Loucy (cell line): ENCODE results near the gene BACE2.

Source experiments
- EZH2phosphoT487 ChIP-seq: fragments of 200-600 bp; IDR thresholded peaks from 2 replicates; pipeline ENCODE4 v1.6.1; 2018; ENCODE audit warnings: antibody characterized with exemption, mild to moderate bottlenecking, moderate library complexity, borderline replicate concordance
- TF ChIP-seq, protein P1 (sequence below): fragments of 200-600 bp; sonication (generic); conservative IDR thresholded peaks from 2 replicates; pipeline ENCODE4 v1.5.1; 2014; ENCODE audit warnings: mild to moderate bottlenecking, antibody characterized with exemption, low read length

DNA sequence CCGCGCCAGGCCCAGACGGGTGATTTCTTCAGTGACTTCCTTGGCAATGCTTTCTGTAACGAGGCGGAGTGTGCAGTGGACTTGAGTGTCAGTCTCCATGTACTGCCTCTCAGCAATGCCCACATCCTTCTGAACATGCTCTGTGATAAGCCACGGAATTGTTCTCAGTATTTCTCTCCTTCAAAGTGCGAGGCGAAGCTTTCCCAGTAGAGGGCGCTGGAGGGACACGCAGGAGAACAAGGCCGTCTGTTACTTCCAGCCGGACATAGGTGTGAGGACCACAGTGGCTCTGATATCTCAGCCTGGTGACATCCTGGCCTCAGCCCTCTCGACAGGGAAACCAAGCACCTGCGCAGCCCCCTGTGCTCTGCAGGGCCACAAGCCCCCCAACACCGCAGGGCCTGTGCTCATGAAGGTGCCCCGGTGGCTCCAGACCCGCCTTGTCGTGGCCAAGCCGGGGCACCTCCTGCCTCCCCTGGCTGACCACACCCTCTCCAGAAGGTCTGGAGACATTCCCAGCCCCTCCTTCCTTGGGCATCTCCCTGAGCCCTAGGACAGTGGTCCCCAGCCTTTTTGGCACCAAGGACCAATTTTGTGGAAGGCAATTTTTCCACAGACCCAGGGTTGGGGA, 46.1 kb upstream of the BACE2 start:
- TF ChIP-seq, protein P1, sequence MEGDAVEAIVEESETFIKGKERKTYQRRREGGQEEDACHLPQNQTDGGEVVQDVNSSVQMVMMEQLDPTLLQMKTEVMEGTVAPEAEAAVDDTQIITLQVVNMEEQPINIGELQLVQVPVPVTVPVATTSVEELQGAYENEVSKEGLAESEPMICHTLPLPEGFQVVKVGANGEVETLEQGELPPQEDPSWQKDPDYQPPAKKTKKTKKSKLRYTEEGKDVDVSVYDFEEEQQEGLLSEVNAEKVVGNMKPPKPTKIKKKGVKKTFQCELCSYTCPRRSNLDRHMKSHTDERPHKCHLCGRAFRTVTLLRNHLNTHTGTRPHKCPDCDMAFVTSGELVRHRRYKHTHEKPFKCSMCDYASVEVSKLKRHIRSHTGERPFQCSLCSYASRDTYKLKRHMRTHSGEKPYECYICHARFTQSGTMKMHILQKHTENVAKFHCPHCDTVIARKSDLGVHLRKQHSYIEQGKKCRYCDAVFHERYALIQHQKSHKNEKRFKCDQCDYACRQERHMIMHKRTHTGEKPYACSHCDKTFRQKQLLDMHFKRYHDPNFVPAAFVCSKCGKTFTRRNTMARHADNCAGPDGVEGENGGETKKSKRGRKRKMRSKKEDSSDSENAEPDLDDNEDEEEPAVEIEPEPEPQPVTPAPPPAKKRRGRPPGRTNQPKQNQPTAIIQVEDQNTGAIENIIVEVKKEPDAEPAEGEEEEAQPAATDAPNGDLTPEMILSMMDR: peak; percentile 95
- TF ChIP-seq EZH2phosphoT487: no peak
